ENCODE results near the gene PRKCB.
"Not testable (repeated sequence)": the region's sequence is repeated elsewhere in the genome, so short reads cannot be mapped to it uniquely, and the experiment has no call there.

Gene PRKCB

GRCh38 chr16:24145927-24146326, 310.1 kb downstream of the PRKCB start:
- no peak for DNase-seq

GRCh38 chr16:24146518-24146917, 310.7 kb downstream of the PRKCB start:
- DNase-seq, result no peak

- DNase-seq, result no peak
Measured at GRCh38 chr16:24149102-24149501, 313.3 kb downstream of the PRKCB start.

GRCh38 chr16:24150282-24150681, 314.5 kb downstream of the PRKCB start:
- no peak for DNase-seq

- no peak for DNase-seq
Measured at GRCh38 chr16:24151482-24151939, 315.7 kb downstream of the PRKCB start.

GRCh38 chr16:24152048-24152447, 316.3 kb downstream of the PRKCB start:
- not testable (repeated sequence) for DNase-seq

GRCh38 chr16:24152826-24153225, 317.0 kb downstream of the PRKCB start:
- DNase-seq, result no peak

GRCh38 chr16:24156777-24157176, 321.0 kb downstream of the PRKCB start:
- no peak for DNase-seq

- no peak for DNase-seq
Measured at GRCh38 chr16:24163935-24164334, 328.2 kb downstream of the PRKCB start.

GRCh38 chr16:24164416-24164815, 328.6 kb downstream of the PRKCB start:
- no peak for DNase-seq

GRCh38 chr16:24165273-24165672, 329.5 kb downstream of the PRKCB start:
- DNase-seq, result no peak

GRCh38 chr16:24166661-24167528, 331.1 kb downstream of the PRKCB start:
- DNase-seq, result no peak

- no peak for DNase-seq
Measured at GRCh38 chr16:24168856-24169255, 333.1 kb downstream of the PRKCB start.

- DNase-seq, result no peak
Measured at GRCh38 chr16:24170407-24170806, 334.6 kb downstream of the PRKCB start.

- DNase-seq, result no peak
Measured at GRCh38 chr16:24174504-24174903, 338.7 kb downstream of the PRKCB start.

- DNase-seq, result no peak
Measured at GRCh38 chr16:24174957-24175356, 339.2 kb downstream of the PRKCB start.

- DNase-seq, result no peak
Measured at GRCh38 chr16:24178496-24178895, 342.7 kb downstream of the PRKCB start.

- no peak for DNase-seq
Measured at GRCh38 chr16:24180451-24180850, 344.7 kb downstream of the PRKCB start.

- DNase-seq, result no peak
Measured at GRCh38 chr16:24188021-24188542, 352.3 kb downstream of the PRKCB start.

- DNase-seq, result no peak
Measured at GRCh38 chr16:24188751-24189318, 353.1 kb downstream of the PRKCB start.

GRCh38 chr16:24189941-24190340, 354.2 kb downstream of the PRKCB start:
- no peak for DNase-seq

GRCh38 chr16:24191876-24192402, 356.2 kb downstream of the PRKCB start:
- no peak for DNase-seq

GRCh38 chr16:24195221-24195620, 359.4 kb downstream of the PRKCB start:
- no peak for DNase-seq
